Endothelial cell of umbilical vein (primary cell): ENCODE data around the gene CPA3. TPM values are rescaled to one million over a fixed set of nuclear protein-coding genes. Genes with fewer than 3 reads are reported as not detected.

Experiments
- BruUV-seq: library from RNA; stranded (reverse); fragments of 400-500 nt; replicated peaks from 2 replicates; lab custom pipeline; 2021; lab: Mats Ljungman, UMichigan
- CTCF ChIA-PET: fragments of 300-600, 350-600 bp; sonication (Branson Sonifier 250); formaldehyde crosslinking; loops from one replicate; lab custom pipeline; 2021; ENCODE audit warnings: antibody characterized with exemption, inconsistent platforms; lab: Charles Lee
- POLR2A ChIA-PET: fragments of 300-600, 350-600 bp; sonication (Branson Sonifier 250); formaldehyde crosslinking; loops from one replicate; lab custom pipeline; 2021; ENCODE audit warnings: antibody characterized with exemption, inconsistent platforms; lab: Charles Lee
- DNase-seq: peaks from one replicate; pipeline ENCODE4 v3.0.0-alpha.2; 2011; ENCODE audit warnings: low read depth, low spot score
- FAIRE-seq: peaks from 2 replicates; lab custom pipeline; 2011; peaks lifted over from hg19 to GRCh38; lab: Jason Lieb, UNC
- H2AFZ ChIP-seq: 2 replicates; pipeline ENCODE4 v1.6.0; 2012; ENCODE audit warnings: low read depth, low read length, control low read depth, inconsistent platforms
- H3K27ac ChIP-seq: 2 replicates; pipeline ENCODE4 v1.5.1; 2011; ENCODE audit warnings: low read depth, mild to moderate bottlenecking, control low read depth, low read length, moderate library complexity; ENCODE audit not compliant: insufficient read depth
- H3K27me3 ChIP-seq, 2 experiments: 2 replicates each; pipeline versions ENCODE4 v1.6.0 to v1.6.1; 2011; ENCODE audit warnings: low read length in 2 of 2, mixed read lengths in 1 of 2; ENCODE audit not compliant: control insufficient read depth in 2 of 2, insufficient read depth in 2 of 2
- H3K36me3 ChIP-seq, 2 experiments: 2 replicates in 1 of 2; 3 replicates in 1 of 2; pipeline ENCODE4 v1.5.1; 2011; ENCODE audit warnings: low read length in 2 of 2, mild to moderate bottlenecking in 1 of 2, moderate library complexity in 1 of 2; ENCODE audit not compliant: control insufficient read depth in 2 of 2, insufficient read depth in 2 of 2; ENCODE audit errors: extremely low read depth in 1 of 2
- H3K4me1 ChIP-seq: 3 replicates; pipeline ENCODE4 v1.5.1; 2011; ENCODE audit warnings: mild to moderate bottlenecking, low read length; ENCODE audit not compliant: control insufficient read depth, insufficient read depth; ENCODE audit errors: extremely low read depth
- H3K4me2 ChIP-seq: 2 replicates; pipeline ENCODE4 v1.6.1; 2011; ENCODE audit warnings: low read length, control low read depth, mixed read lengths; ENCODE audit not compliant: insufficient read depth
- H3K4me3 ChIP-seq, 3 experiments: fragments of 200-600 bp in 1 of 3; sonication (generic), shearing (Covaris generic) in 1 of 3; replicated peaks in 1 of 3; 2 replicates each; pipeline ENCODE4 v1.5.1; 2011 to 2016; ENCODE audit warnings: control low read depth in 3 of 3, low read length in 3 of 3, mild to moderate bottlenecking in 2 of 3, inconsistent platforms in 1 of 3, low read depth in 1 of 3, moderate library complexity in 1 of 3; ENCODE audit not compliant: insufficient read depth in 1 of 3
- H3K79me2 ChIP-seq: 2 replicates; pipeline ENCODE4 v1.6.0; 2012; ENCODE audit warnings: low read length, inconsistent platforms; ENCODE audit not compliant: control insufficient read depth, insufficient read depth
- H3K9ac ChIP-seq: replicated peaks from 2 replicates; pipeline ENCODE3; 2011; ENCODE audit warnings: low read length, control low read depth; ENCODE audit not compliant: insufficient read depth; ENCODE audit errors: extremely low read depth
- H3K9me1 ChIP-seq: replicated peaks from 3 replicates; pipeline ENCODE4 v1.6.0; 2011; ENCODE audit warnings: mild to moderate bottlenecking, low read length; ENCODE audit not compliant: control insufficient read depth, insufficient read depth; ENCODE audit errors: extremely low read depth
- H3K9me3 ChIP-seq: replicated peaks from 2 replicates; pipeline ENCODE4 v1.5.1; 2012; ENCODE audit warnings: low read length, inconsistent platforms; ENCODE audit not compliant: control insufficient read depth, insufficient read depth
- H4K20me1 ChIP-seq: replicated peaks from 2 replicates; pipeline ENCODE3; 2011; ENCODE audit warnings: mild to moderate bottlenecking, low read length; ENCODE audit not compliant: control insufficient read depth, insufficient read depth; ENCODE audit errors: extremely low read depth
- CTCF ChIP-seq, 2 donors: IDR thresholded peaks; 1 replicate in 1 of 2; 2 replicates in 1 of 2; pipeline ENCODE4 v1.5.1; 2011; ENCODE audit warnings: low read length in 2 of 2, mild to moderate bottlenecking in 2 of 2, moderate library complexity in 2 of 2, control low read depth in 1 of 2, inconsistent platforms in 1 of 2, low read depth in 1 of 2; ENCODE audit not compliant: insufficient read depth in 1 of 2; ENCODE audit errors: extremely low read depth in 1 of 2
- EZH2 ChIP-seq: IDR thresholded peaks from 2 replicates; pipeline ENCODE4 v1.6.1; 2012; ENCODE audit warnings: borderline replicate concordance, low read depth, mild to moderate bottlenecking, moderate library complexity, low read length, inconsistent platforms; ENCODE audit not compliant: severe bottlenecking
- FOS ChIP-seq: IDR thresholded peaks from 2 replicates; pipeline ENCODE4 v1.6.1; 2011; ENCODE audit warnings: mild to moderate bottlenecking, low read length, moderate library complexity, borderline replicate concordance; ENCODE audit not compliant: insufficient read depth
- GATA2 ChIP-seq: IDR thresholded peaks from 2 replicates; pipeline ENCODE4 v1.7.0; 2011; ENCODE audit warnings: low read depth, mild to moderate bottlenecking, moderate library complexity, mixed read lengths, low read length; ENCODE audit not compliant: insufficient read length, insufficient read depth
- JUN ChIP-seq: IDR thresholded peaks from 2 replicates; pipeline ENCODE4 v1.6.1; 2011; ENCODE audit warnings: borderline replicate concordance, low read depth; ENCODE audit not compliant: insufficient read length, insufficient read depth
- MAX ChIP-seq: IDR thresholded peaks from 2 replicates; pipeline ENCODE4 v1.6.1; 2011; ENCODE audit not compliant: insufficient read depth, insufficient read length
- MYC ChIP-seq: IDR thresholded peaks from one replicate; pipeline ENCODE4 v1.6.1; 2011; ENCODE audit warnings: mild to moderate bottlenecking, low read depth, low read length
- POLR2A ChIP-seq: IDR thresholded peaks from 2 replicates; pipeline ENCODE4 v1.6.1; 2012; ENCODE audit warnings: low read depth, mild to moderate bottlenecking, control low read depth, low read length
- POLR2AphosphoS5 ChIP-seq: IDR thresholded peaks from 2 replicates; pipeline ENCODE4 v1.6.1; 2012; ENCODE audit warnings: low read depth, mild to moderate bottlenecking, control low read depth, low read length, moderate library complexity; ENCODE audit not compliant: insufficient read depth
- dilution Hi-C: fragments of 300-500 bp; cut with MboI; formaldehyde crosslinking; loops from one replicate; pipeline ENCODE4 v1.15.0; 2019; ENCODE audit warnings: low sequenced_read_pairs; ENCODE audit not compliant: extremely low pct_ligation_motif_present
- intact Hi-C: fragments of 100-400 bp; cut with micrococcal nuclease; formaldehyde crosslinking; loops from one replicate; pipeline ENCODE4 v1.10.0; 2022
- polyA plus RNA-seq, 4 experiments: library from polyadenylated mRNA; depleted of rRNA in 3 of 4; stranded (reverse) in 3 of 4; unstranded in 1 of 4; fragments of >200 nt; gene quantifications; 2 replicates each; pipeline versions ENCODE4 v1.2.1 to v1.2.3, GENCODE V29; 2011 to 2012; ENCODE audit warnings: missing spikeins in 1 of 4
- total RNA-seq: library from RNA; stranded (reverse); gene quantifications from 2 replicates; pipeline ENCODE4 v1.2.3, GENCODE V29; 2021

CPA3 gene
- total and polyA plus RNA-seq, 2 donors (not counting 3 experiments of a cell fraction or from before 2014, with no cell fraction given): 1.7 to 6.4 TPM

- Histone ChIP-seq H3K36me3 (no peaks in the 10 kb centered on the region), H3K79me2 (no peaks in the 10 kb centered on the region), H3K9me1 (no peaks in the 10 kb centered on the region), H3K27ac (no peak overlapping the region), H3K4me2 (no peak overlapping the region), H3K4me1 (no peaks in the 10 kb centered on the region), H3K4me3 (no peak overlapping the region), H4K20me1 (no peaks in the 10 kb centered on the region), H2AFZ (no peak overlapping the region), H3K27me3 (peaks cover 4 to 5% of the 10 kb centered on the region in 2 experiments), H3K9me3 (no peaks in the 10 kb centered on the region), H3K9ac (no peak overlapping the region)
- intact Hi-C loops (no loop called here), dilution Hi-C loops (no loop called here)
- TF ChIP-seq FOS (no peak), MAX (no peak), EZH2 (no peak), GATA2 (no peak), POLR2AphosphoS5 (no peak), JUN (no peak), CTCF (IDR thresholded peaks at IDR 0.05; ENCODE audit: extremely low read depth in 1 of 2, insufficient read depth in 1 of 2, low read depth in 1 of 2, low read length in 2 of 2) (no peak), POLR2A (no peak), MYC (no peak)
- ChIA-PET CTCF (interaction anchor here (1.9 kb wide), 1 partner anchor 49 kb away, joined by 4 read pairs; no protein-coding TSS in a partner anchor), POLR2A (no interaction called here)
- no TSS peak for BruUV-seq
- DNase-seq (no peak), FAIRE-seq (no peak)
Measured at GRCh38 chr3:148911592-148911991, 46.5 kb downstream of the CPA3 start.
